Neural cell (in vitro differentiated cells): ENCODE measurements around the gene ACTR6.

Experiments
- CTCF ChIP-seq: fragments of 450-650 bp; IDR thresholded peaks from 2 replicates; pipeline ENCODE4 v1.5.1; 2014; ENCODE audit warnings: antibody characterized with exemption, mild to moderate bottlenecking, moderate library complexity; ENCODE audit not compliant: poor library complexity, severe bottlenecking
- EP300 ChIP-seq: fragments of 450-650 bp; conservative IDR thresholded peaks from 2 replicates; pipeline ENCODE4 v1.6.1; 2014; ENCODE audit warnings: antibody characterized with exemption, mild to moderate bottlenecking, moderate library complexity; ENCODE audit not compliant: poor library complexity, severe bottlenecking
- EZH2 ChIP-seq: fragments of 200-600, 300-800 bp; shearing (Covaris generic), sonication (generic); IDR thresholded peaks from 2 replicates; pipeline ENCODE4 v1.6.1; 2014; ENCODE audit warnings: antibody characterized with exemption, low read length, borderline replicate concordance, mild to moderate bottlenecking; ENCODE audit not compliant: insufficient read depth, poor library complexity, severe bottlenecking
- POLR2AphosphoS5 ChIP-seq: IDR thresholded peaks from 2 replicates; pipeline ENCODE4 v1.6.1; 2012
- SMC3 ChIP-seq: fragments of 450-650 bp; conservative IDR thresholded peaks from 2 replicates; pipeline ENCODE4 v1.6.1; 2014; ENCODE audit warnings: antibody characterized with exemption, mild to moderate bottlenecking, moderate library complexity; ENCODE audit not compliant: poor library complexity
- TF ChIP-seq, protein P1 (sequence below): IDR thresholded peaks from 2 replicates; pipeline ENCODE4 v1.6.1; 2012; ENCODE audit warnings: borderline replicate concordance

DNA sequence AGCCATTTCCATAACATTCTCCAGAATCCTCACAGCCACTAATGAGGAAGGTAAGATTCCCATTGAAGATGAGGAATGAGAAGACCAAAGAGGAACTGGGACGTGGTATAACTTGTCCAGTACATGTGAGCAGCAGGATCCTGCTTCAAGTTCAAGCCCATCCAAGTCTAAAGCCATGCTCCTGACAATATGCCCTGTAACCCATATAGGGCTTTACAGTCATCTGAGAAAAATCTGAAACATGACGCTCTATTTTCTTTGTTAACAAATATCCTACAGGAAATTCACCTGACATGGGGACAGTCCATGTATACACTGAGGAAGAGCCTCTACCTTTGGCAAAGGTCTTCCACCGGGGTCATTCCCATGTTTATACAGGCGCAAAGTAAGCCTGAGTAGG lies 3.1 kb upstream of the ACTR6 start:
- TF ChIP-seq POLR2AphosphoS5 (no peak), CTCF (no peak), EZH2 (no peak), EP300 (no peak), SMC3 (no peak)
- TF ChIP-seq, protein P1, sequence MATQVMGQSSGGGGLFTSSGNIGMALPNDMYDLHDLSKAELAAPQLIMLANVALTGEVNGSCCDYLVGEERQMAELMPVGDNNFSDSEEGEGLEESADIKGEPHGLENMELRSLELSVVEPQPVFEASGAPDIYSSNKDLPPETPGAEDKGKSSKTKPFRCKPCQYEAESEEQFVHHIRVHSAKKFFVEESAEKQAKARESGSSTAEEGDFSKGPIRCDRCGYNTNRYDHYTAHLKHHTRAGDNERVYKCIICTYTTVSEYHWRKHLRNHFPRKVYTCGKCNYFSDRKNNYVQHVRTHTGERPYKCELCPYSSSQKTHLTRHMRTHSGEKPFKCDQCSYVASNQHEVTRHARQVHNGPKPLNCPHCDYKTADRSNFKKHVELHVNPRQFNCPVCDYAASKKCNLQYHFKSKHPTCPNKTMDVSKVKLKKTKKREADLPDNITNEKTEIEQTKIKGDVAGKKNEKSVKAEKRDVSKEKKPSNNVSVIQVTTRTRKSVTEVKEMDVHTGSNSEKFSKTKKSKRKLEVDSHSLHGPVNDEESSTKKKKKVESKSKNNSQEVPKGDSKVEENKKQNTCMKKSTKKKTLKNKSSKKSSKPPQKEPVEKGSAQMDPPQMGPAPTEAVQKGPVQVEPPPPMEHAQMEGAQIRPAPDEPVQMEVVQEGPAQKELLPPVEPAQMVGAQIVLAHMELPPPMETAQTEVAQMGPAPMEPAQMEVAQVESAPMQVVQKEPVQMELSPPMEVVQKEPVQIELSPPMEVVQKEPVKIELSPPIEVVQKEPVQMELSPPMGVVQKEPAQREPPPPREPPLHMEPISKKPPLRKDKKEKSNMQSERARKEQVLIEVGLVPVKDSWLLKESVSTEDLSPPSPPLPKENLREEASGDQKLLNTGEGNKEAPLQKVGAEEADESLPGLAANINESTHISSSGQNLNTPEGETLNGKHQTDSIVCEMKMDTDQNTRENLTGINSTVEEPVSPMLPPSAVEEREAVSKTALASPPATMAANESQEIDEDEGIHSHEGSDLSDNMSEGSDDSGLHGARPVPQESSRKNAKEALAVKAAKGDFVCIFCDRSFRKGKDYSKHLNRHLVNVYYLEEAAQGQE: no peak
